Liver (tissue), 9 donors: ENCODE data around the gene TGFB1I1. TPM values are rescaled to one million over a fixed set of nuclear protein-coding genes. Genes with fewer than 3 reads are reported as not detected.

Experiments used
- DNase-seq: peaks from one replicate; pipeline ENCODE4 v3.0.0-alpha.2; 2017; ENCODE audit warnings: low spot score
- H3K27ac ChIP-seq, 2 donors: one replicate each; pipeline ENCODE4 v1.7.0; 2013; ENCODE audit warnings: inconsistent platforms in 2 of 2, low read length in 2 of 2, control low read depth in 1 of 2, low read depth in 1 of 2, mild to moderate bottlenecking in 1 of 2
- H3K27me3 ChIP-seq, 4 donors: one replicate each; pipeline versions ENCODE4 v1.6.1 to v1.7.0; 2013; ENCODE audit warnings: low read length in 3 of 4, inconsistent platforms in 1 of 4, mild to moderate bottlenecking in 1 of 4, moderate library complexity in 1 of 4; ENCODE audit not compliant: control insufficient read depth in 4 of 4, insufficient read depth in 4 of 4
- H3K36me3 ChIP-seq, 4 donors: one replicate each; pipeline versions ENCODE4 v1.6.1 to v1.7.0; 2013; ENCODE audit warnings: low read length in 3 of 4, mild to moderate bottlenecking in 3 of 4, low read depth in 1 of 4, moderate library complexity in 1 of 4; ENCODE audit not compliant: control insufficient read depth in 4 of 4, insufficient read depth in 3 of 4
- H3K4me1 ChIP-seq, 4 donors: one replicate each; pipeline versions ENCODE4 v1.6.1 to v1.7.0; 2013; ENCODE audit warnings: low read length in 3 of 4, mild to moderate bottlenecking in 3 of 4, moderate library complexity in 1 of 4; ENCODE audit not compliant: control insufficient read depth in 4 of 4, insufficient read depth in 4 of 4
- H3K4me3 ChIP-seq, 3 donors: one replicate each; pipeline versions ENCODE4 v1.6.1 to v1.7.0; 2013; ENCODE audit warnings: low read length in 3 of 3, control low read depth in 1 of 3, low read depth in 1 of 3, mild to moderate bottlenecking in 1 of 3
- H3K9ac ChIP-seq, 2 donors: one replicate each; pipeline ENCODE4 v1.7.0; 2013; ENCODE audit warnings: low read length in 2 of 2, mild to moderate bottlenecking in 2 of 2, moderate library complexity in 2 of 2, control low read depth in 1 of 2, low read depth in 1 of 2
- H3K9me3 ChIP-seq, 4 donors: one replicate each; pipeline versions ENCODE4 v1.6.1 to v1.7.0; 2013; ENCODE audit warnings: low read length in 3 of 4; ENCODE audit not compliant: control insufficient read depth in 4 of 4
- EGR1 ChIP-seq, 2 donors: IDR thresholded peaks; 2 replicates each; pipeline ENCODE4 v1.6.1; 2016 to 2018; ENCODE audit warnings: antibody characterized with exemption in 2 of 2, low read depth in 2 of 2
- FOXA1 ChIP-seq: IDR thresholded peaks from 2 replicates; pipeline ENCODE4 v1.6.1; 2016; ENCODE audit warnings: antibody characterized with exemption
- GABPA ChIP-seq, 2 donors: IDR thresholded peaks in 1 of 2; conservative IDR thresholded peaks in 1 of 2; 2 replicates each; pipeline ENCODE4 v1.6.1; 2016; ENCODE audit warnings: antibody characterized with exemption in 2 of 2, mild to moderate bottlenecking in 1 of 2, moderate library complexity in 1 of 2
- HNF4A ChIP-seq, 2 donors: conservative IDR thresholded peaks; 2 replicates each; pipeline ENCODE4 v1.6.1; 2016; ENCODE audit warnings: antibody characterized with exemption in 2 of 2, mild to moderate bottlenecking in 2 of 2
- HNF4G ChIP-seq: IDR thresholded peaks from 2 replicates; pipeline ENCODE4 v1.6.1; 2016; ENCODE audit warnings: antibody characterized with exemption
- JUND ChIP-seq, 2 donors: IDR thresholded peaks; 2 replicates each; pipeline ENCODE4 v1.6.1; 2016; ENCODE audit warnings: antibody characterized with exemption in 2 of 2
- NR2F2 ChIP-seq: IDR thresholded peaks from 2 replicates; pipeline ENCODE4 v1.6.1; 2016; ENCODE audit warnings: antibody characterized with exemption
- RAD21 ChIP-seq, 2 donors: IDR thresholded peaks; 2 replicates each; pipeline ENCODE4 v1.6.1; 2016; ENCODE audit warnings: antibody characterized with exemption in 2 of 2, mild to moderate bottlenecking in 2 of 2
- RXRA ChIP-seq, 2 donors: IDR thresholded peaks; 2 replicates each; pipeline ENCODE4 v1.6.1; 2017 to 2018; ENCODE audit warnings: antibody characterized with exemption in 2 of 2, mild to moderate bottlenecking in 1 of 2
- SP1 ChIP-seq: IDR thresholded peaks from 2 replicates; pipeline ENCODE4 v1.6.1; 2018; ENCODE audit warnings: antibody characterized with exemption, mild to moderate bottlenecking
- TAF1 ChIP-seq: conservative IDR thresholded peaks from 2 replicates; pipeline ENCODE4 v1.6.1; 2016; ENCODE audit warnings: antibody characterized with exemption, mild to moderate bottlenecking
- YY1 ChIP-seq: IDR thresholded peaks from 2 replicates; pipeline ENCODE4 v1.6.1; 2016; ENCODE audit warnings: antibody characterized with exemption, mild to moderate bottlenecking
- WGBS: extraction: QIAGEN DNeasy Blood & Tissue Kit; methylation state at CpG from one replicate; pipeline ENCODE4 v1.1.7; 2013; 5-methylcytosine and 5-hydroxymethylcytosine counted together
- polyA plus RNA-seq, 2 donors: library from polyadenylated mRNA; stranded (reverse) in 1 of 2; unstranded in 1 of 2; fragments of 200-250 nt in 1 of 2; fragments of >200 nt in 1 of 2; fragmentation: Nextera tagmentation in 1 of 2; extraction: Ambion mirVana in 1 of 2; gene quantifications; one replicate each; pipeline versions ENCODE4 v1.2.1 to v1.2.3, GENCODE V29; 2013 to 2015
- total RNA-seq, 2 donors: library from RNA; depleted of rRNA; stranded (reverse); fragments of >200 nt; gene quantifications; one replicate each; pipeline ENCODE4 v1.2.3, GENCODE V29; 2014
- TF ChIP-seq, protein P1 (sequence below): IDR thresholded peaks from 2 replicates; pipeline ENCODE4 v1.6.1; 2016; ENCODE audit warnings: antibody characterized with exemption, mild to moderate bottlenecking
- TF ChIP-seq, protein P2 (sequence below): fragments of 150-350 bp; IDR thresholded peaks from 2 replicates; pipeline ENCODE4 v1.5.1; 2017; ENCODE audit warnings: improper control_type of control experiment, low read depth, low read length; ENCODE audit not compliant: missing input control
- TF ChIP-seq, protein P3 (sequence below): IDR thresholded peaks from 2 replicates; pipeline ENCODE4 v1.6.1; 2016; ENCODE audit warnings: antibody characterized with exemption
- TF ChIP-seq, protein P4 (sequence below): IDR thresholded peaks from 2 replicates; pipeline ENCODE4 v1.6.1; 2016; ENCODE audit warnings: antibody characterized with exemption
- donor health status: healthy.
- donor health status: healthy.
- donor health status: healthy.
- donor health status: healthy.
- donor health status: healthy.

The TGFB1I1 gene
- total and polyA plus RNA-seq, 4 donors: 4.2 to 8.3 (median 5.8) TPM

DNA sequence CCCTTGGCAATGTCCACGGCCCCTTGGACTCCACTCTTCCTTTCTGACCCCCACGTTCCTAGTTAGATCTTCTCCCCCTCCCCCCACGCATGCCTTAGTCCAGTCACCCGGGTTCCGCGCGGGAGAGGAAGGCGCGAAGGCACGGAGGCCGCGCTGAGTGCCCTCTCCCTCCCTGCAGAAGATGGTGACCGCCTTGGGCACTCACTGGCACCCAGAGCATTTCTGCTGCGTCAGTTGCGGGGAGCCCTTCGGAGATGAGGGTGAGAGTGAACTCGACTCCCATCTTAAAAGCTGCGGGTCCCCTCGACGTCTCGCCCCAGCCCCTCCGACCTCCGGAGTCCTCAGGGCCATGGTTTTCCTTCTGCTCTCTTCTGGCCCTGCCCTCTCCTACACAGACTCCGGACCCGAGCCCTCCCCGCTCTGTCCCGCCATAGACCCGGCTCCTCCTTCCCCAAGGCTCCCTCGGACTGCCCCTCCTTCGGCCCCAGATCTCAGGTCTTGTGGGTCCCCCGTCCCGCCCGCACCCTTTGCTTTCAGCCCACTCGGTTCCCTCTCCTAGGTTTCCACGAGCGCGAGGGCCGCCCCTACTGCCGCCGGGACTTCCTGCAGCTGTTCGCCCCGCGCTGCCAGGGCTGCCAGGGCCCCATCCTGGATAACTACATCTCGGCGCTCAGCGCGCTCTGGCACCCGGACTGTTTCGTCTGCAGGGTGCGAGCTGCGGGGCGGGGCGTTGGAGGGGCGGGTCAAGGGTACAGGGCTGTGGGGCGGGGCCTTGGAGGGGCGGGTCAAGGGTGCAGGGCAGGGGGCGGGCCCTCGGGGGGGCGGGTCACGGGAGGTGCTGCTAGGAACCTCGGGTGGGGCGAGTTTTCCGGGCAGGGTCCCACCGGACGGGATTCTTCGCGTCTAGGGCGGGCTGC is 4.6 kb downstream of the TGFB1I1 start:
- Histone ChIP-seq H3K4me1 (peaks cover 8 to 36% (median 23%) of the 10 kb centered on the region in 4 donors), H3K27ac (peak overlapping the region; percentile 81 to 89), H3K9ac (no peak overlapping the region), H3K4me3 (peak overlapping the region; percentile 54 to 72 (median 59)), H3K36me3 (no peaks in the 10 kb centered on the region), H3K27me3 (no peaks in the 10 kb centered on the region), H3K9me3 (no peaks in the 10 kb centered on the region)
- TF ChIP-seq HNF4A (conservative IDR thresholded peaks at IDR 0.05) (peak; percentile 67 to 74), RAD21 (IDR thresholded peaks at IDR 0.05) (no peak), FOXA1 (no peak), RXRA (IDR thresholded peaks at IDR 0.05) (peak; percentile 16 to 22)
- TF ChIP-seq, protein P1, sequence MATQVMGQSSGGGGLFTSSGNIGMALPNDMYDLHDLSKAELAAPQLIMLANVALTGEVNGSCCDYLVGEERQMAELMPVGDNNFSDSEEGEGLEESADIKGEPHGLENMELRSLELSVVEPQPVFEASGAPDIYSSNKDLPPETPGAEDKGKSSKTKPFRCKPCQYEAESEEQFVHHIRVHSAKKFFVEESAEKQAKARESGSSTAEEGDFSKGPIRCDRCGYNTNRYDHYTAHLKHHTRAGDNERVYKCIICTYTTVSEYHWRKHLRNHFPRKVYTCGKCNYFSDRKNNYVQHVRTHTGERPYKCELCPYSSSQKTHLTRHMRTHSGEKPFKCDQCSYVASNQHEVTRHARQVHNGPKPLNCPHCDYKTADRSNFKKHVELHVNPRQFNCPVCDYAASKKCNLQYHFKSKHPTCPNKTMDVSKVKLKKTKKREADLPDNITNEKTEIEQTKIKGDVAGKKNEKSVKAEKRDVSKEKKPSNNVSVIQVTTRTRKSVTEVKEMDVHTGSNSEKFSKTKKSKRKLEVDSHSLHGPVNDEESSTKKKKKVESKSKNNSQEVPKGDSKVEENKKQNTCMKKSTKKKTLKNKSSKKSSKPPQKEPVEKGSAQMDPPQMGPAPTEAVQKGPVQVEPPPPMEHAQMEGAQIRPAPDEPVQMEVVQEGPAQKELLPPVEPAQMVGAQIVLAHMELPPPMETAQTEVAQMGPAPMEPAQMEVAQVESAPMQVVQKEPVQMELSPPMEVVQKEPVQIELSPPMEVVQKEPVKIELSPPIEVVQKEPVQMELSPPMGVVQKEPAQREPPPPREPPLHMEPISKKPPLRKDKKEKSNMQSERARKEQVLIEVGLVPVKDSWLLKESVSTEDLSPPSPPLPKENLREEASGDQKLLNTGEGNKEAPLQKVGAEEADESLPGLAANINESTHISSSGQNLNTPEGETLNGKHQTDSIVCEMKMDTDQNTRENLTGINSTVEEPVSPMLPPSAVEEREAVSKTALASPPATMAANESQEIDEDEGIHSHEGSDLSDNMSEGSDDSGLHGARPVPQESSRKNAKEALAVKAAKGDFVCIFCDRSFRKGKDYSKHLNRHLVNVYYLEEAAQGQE: peak; percentile 25
- 13% methylated on average over 68 of the region's 68 CpGs for WGBS
- DNase-seq: peak; percentile 98

DNA sequence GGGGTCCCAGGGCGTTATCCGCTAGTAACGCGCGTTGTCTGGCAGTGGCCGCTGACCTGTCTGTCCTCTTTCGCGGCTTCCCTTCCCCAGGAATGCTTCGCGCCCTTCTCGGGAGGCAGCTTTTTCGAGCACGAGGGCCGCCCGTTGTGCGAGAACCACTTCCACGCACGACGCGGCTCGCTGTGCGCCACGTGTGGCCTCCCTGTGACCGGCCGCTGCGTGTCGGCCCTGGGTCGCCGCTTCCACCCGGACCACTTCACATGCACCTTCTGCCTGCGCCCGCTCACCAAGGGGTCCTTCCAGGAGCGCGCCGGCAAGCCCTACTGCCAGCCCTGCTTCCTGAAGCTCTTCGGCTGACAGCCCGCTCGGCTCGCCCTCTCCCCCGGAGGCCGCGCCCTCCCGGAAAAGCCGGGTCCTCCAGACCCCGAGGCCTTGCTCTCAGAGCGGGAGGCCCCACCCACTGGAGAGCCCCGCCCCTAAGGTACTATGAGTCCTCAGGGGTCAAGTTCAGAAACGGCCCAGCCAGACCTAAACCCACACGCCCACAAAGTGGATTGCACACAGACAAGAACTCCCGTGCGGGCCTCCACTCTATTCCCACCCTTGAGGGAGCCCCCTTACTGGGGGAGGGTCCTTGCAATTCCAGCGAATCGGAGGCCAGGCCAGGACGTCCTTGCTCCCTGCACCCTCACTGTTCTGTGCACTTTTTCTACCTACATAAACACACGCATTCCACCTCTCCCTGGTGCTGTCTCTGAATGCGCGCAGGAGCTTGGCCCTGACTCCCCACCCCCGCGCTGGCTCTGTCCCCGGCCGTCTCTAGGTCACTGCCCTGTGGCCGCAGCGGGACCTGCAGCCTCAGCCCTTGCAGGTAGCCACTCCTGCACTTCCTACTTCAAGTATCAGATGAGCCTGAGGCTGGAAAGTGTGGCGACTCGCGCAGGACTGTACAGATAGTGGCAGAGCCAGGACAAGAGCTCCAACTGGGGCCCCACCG is 5.6 kb downstream of the TGFB1I1 start:
- H3K4me3 ChIP-seq: peak overlapping the region; percentile 7 to 72 (median 54)
- H3K9ac ChIP-seq: no peak overlapping the region
- peak; percentile 81 for DNase-seq
- 20% methylated on average over 67 of the region's 67 CpGs for WGBS
- H3K27ac ChIP-seq: peak overlapping the region; percentile 81 to 89
- H3K4me1 ChIP-seq: peaks cover 5 to 31% (median 19%) of the 10 kb centered on the region in 4 donors
- no peaks in the 10 kb centered on the region for H3K27me3 ChIP-seq
- no peaks in the 10 kb centered on the region for H3K36me3 ChIP-seq
- no peaks in the 10 kb centered on the region for H3K9me3 ChIP-seq
- TF ChIP-seq GABPA (IDR thresholded peaks at IDR 0.05 in 1 of 2, conservative IDR thresholded peaks at IDR 0.05 in 1 of 2) (peak in 1 of 2 donors; percentile 27), FOXA1 (no peak), NR2F2 (peak; percentile 57), HNF4G (no peak), TAF1 (peak; percentile 8), JUND (IDR thresholded peaks at IDR 0.05) (peak in 1 of 2 donors; percentile 20), SP1 (peak; percentile 89), HNF4A (conservative IDR thresholded peaks at IDR 0.05) (peak; percentile 59 to 67), YY1 (peak; percentile 41), EGR1 (IDR thresholded peaks at IDR 0.05; ENCODE audit: low read depth in 2 of 2) (peak; percentile 74 to 89)
- TF ChIP-seq, protein P2, sequence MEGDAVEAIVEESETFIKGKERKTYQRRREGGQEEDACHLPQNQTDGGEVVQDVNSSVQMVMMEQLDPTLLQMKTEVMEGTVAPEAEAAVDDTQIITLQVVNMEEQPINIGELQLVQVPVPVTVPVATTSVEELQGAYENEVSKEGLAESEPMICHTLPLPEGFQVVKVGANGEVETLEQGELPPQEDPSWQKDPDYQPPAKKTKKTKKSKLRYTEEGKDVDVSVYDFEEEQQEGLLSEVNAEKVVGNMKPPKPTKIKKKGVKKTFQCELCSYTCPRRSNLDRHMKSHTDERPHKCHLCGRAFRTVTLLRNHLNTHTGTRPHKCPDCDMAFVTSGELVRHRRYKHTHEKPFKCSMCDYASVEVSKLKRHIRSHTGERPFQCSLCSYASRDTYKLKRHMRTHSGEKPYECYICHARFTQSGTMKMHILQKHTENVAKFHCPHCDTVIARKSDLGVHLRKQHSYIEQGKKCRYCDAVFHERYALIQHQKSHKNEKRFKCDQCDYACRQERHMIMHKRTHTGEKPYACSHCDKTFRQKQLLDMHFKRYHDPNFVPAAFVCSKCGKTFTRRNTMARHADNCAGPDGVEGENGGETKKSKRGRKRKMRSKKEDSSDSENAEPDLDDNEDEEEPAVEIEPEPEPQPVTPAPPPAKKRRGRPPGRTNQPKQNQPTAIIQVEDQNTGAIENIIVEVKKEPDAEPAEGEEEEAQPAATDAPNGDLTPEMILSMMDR: peak; percentile 63
- TF ChIP-seq, protein P3, sequence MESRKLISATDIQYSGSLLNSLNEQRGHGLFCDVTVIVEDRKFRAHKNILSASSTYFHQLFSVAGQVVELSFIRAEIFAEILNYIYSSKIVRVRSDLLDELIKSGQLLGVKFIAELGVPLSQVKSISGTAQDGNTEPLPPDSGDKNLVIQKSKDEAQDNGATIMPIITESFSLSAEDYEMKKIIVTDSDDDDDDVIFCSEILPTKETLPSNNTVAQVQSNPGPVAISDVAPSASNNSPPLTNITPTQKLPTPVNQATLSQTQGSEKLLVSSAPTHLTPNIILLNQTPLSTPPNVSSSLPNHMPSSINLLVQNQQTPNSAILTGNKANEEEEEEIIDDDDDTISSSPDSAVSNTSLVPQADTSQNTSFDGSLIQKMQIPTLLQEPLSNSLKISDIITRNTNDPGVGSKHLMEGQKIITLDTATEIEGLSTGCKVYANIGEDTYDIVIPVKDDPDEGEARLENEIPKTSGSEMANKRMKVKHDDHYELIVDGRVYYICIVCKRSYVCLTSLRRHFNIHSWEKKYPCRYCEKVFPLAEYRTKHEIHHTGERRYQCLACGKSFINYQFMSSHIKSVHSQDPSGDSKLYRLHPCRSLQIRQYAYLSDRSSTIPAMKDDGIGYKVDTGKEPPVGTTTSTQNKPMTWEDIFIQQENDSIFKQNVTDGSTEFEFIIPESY: no peak
- TF ChIP-seq, protein P4, sequence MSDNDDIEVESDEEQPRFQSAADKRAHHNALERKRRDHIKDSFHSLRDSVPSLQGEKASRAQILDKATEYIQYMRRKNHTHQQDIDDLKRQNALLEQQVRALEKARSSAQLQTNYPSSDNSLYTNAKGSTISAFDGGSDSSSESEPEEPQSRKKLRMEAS: peak; percentile 40
- TF ChIP-seq, protein P1: no peak
